Astrocyte (in vitro differentiated cells and primary cell): ENCODE measurements around the gene OPALIN. TPM values are rescaled to one million over a fixed set of nuclear protein-coding genes. Genes with fewer than 3 reads are reported as not detected.

Experiments
- DNase-seq: peaks from one replicate; pipeline ENCODE4 v3.0.0-alpha.2; 2010; ENCODE audit warnings: low read depth
- FAIRE-seq: peaks from 2 replicates; lab custom pipeline; 2011; peaks lifted over from hg19 to GRCh38; lab: Jason Lieb, UNC
- H2AFZ ChIP-seq: 2 replicates; pipeline ENCODE4 v1.6.0; 2012; ENCODE audit warnings: low read depth, low read length, inconsistent platforms
- H3K27ac ChIP-seq: 2 replicates; pipeline ENCODE4 v1.5.1; 2011; ENCODE audit warnings: low read depth, low read length, inconsistent platforms
- H3K27me3 ChIP-seq: 2 replicates; pipeline ENCODE4 v1.6.0; 2011; ENCODE audit warnings: low read length, inconsistent platforms; ENCODE audit not compliant: insufficient read depth
- H3K36me3 ChIP-seq: 2 replicates; pipeline ENCODE4 v1.5.1; 2011; ENCODE audit warnings: low read length, inconsistent platforms; ENCODE audit not compliant: insufficient read depth
- H3K4me1 ChIP-seq: 2 replicates; pipeline ENCODE4 v1.5.1; 2011; ENCODE audit warnings: low read length, inconsistent platforms; ENCODE audit not compliant: insufficient read depth
- H3K4me2 ChIP-seq: 2 replicates; pipeline ENCODE4 v1.6.0; 2012; ENCODE audit warnings: low read length, inconsistent platforms
- H3K4me3 ChIP-seq: 2 replicates; pipeline ENCODE4 v1.5.1; 2011; ENCODE audit warnings: low read depth, mild to moderate bottlenecking, low read length, inconsistent platforms; ENCODE audit not compliant: insufficient read depth
- H3K79me2 ChIP-seq: 2 replicates; pipeline ENCODE4 v1.6.0; 2012; ENCODE audit warnings: mild to moderate bottlenecking, low read length, inconsistent platforms; ENCODE audit not compliant: insufficient read depth
- H3K9ac ChIP-seq: 2 replicates; pipeline ENCODE4 v1.6.0; 2012; ENCODE audit warnings: mild to moderate bottlenecking, low read length, inconsistent platforms
- H3K9me3 ChIP-seq: 2 replicates; pipeline ENCODE4 v1.5.1; 2012; ENCODE audit warnings: low read depth, mild to moderate bottlenecking, low read length, inconsistent platforms; ENCODE audit not compliant: insufficient read depth
- H4K20me1 ChIP-seq: 2 replicates; pipeline ENCODE4 v1.6.0; 2012; ENCODE audit warnings: low read length, inconsistent platforms; ENCODE audit not compliant: insufficient read depth
- H3K27ac Mint-ChIP-seq: one replicate; pipeline ENCODE4 v1.8.0; 2021; ENCODE audit warnings: mild to moderate bottlenecking, mixed read lengths; ENCODE audit not compliant: unreplicated experiment
- H3K27me3 Mint-ChIP-seq: one replicate; pipeline ENCODE4 v1.8.0; 2021; ENCODE audit warnings: low read depth, mixed read lengths; ENCODE audit not compliant: unreplicated experiment
- H3K36me3 Mint-ChIP-seq: one replicate; pipeline ENCODE4 v1.8.0; 2021; ENCODE audit warnings: low read depth, mixed read lengths; ENCODE audit not compliant: unreplicated experiment
- H3K4me1 Mint-ChIP-seq: one replicate; pipeline ENCODE4 v1.8.0; 2021; ENCODE audit warnings: low read depth, mixed read lengths; ENCODE audit not compliant: unreplicated experiment
- H3K4me3 Mint-ChIP-seq: one replicate; pipeline ENCODE4 v1.8.0; 2021; ENCODE audit warnings: mild to moderate bottlenecking, moderate library complexity, mixed read lengths; ENCODE audit not compliant: unreplicated experiment
- H3K9me3 Mint-ChIP-seq: one replicate; pipeline ENCODE4 v1.8.0; 2021; ENCODE audit warnings: mild to moderate bottlenecking, mixed read lengths; ENCODE audit not compliant: unreplicated experiment
- EZH2 ChIP-seq: IDR thresholded peaks from 2 replicates; pipeline ENCODE4 v1.6.1; 2012; ENCODE audit warnings: mild to moderate bottlenecking, low read length, inconsistent platforms; ENCODE audit not compliant: insufficient read depth
- total RNA-seq: library from RNA; stranded (reverse); gene quantifications from 2 replicates; pipeline ENCODE4 v1.2.1, GENCODE V29; 2021
- TF ChIP-seq, protein P1 (sequence below): IDR thresholded peaks from 2 replicates; pipeline ENCODE4 v1.5.1; 2011; ENCODE audit warnings: low read depth, mild to moderate bottlenecking, inconsistent platforms, low read length, moderate library complexity; ENCODE audit not compliant: insufficient read depth

OPALIN gene
- total RNA-seq, 1 donor from 2014 or later: not detected

DNA sequence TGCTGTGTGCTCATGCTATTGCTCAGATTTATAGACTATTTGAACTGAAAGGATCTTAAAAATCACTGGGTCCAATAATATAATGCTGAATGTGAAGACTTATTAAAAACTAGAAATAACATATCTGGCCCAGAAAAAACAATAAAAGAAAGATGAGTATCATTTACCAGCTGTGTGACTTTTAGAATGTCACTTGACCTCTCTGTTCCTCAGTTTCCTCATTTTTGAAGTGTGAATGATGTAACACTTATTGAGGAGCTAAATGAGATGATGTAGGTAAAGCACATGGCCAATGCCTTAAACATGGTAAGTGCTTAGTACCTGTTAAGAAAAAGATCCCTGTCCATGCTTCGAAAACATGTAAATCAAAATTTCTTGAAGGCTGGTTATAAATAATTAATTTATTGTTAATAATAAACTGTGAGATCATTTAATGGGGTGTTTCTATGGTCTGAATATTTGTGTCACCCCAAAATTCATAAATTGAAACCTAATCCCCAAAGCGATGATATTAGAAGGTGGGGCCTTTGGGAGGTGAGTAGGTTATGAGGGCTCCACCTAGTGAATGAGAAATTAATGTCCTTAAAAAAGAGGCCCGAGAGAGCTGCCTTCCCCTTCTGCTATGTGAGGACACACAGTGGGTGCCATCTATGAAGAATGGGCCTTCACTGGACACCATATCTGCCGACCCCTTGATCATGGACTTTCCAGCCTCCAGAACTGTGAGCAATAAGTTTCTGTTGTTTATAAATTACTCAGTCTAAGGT, 41.6 kb downstream of the OPALIN start:
- no peak overlapping the region for H3K27ac ChIP-seq
- no peaks in the 10 kb centered on the region for H3K36me3 Mint-ChIP-seq
- peaks cover 4% of the 10 kb centered on the region for H3K27me3 ChIP-seq
- H3K4me1 Mint-ChIP-seq: peaks cover 7% of the 10 kb centered on the region
- H4K20me1 ChIP-seq: no peaks in the 10 kb centered on the region
- no peak overlapping the region for H2AFZ ChIP-seq
- no peaks in the 10 kb centered on the region for H3K9me3 ChIP-seq
- no peak overlapping the region for H3K4me3 Mint-ChIP-seq
- H3K4me2 ChIP-seq: no peak overlapping the region
- DNase-seq (no peak), FAIRE-seq (no peak)
- H3K27ac Mint-ChIP-seq: no peak overlapping the region
- no peak overlapping the region for H3K4me3 ChIP-seq
- no peaks in the 10 kb centered on the region for H3K4me1 ChIP-seq
- no peak overlapping the region for H3K9ac ChIP-seq
- no peak for TF ChIP-seq EZH2
- TF ChIP-seq, protein P1, sequence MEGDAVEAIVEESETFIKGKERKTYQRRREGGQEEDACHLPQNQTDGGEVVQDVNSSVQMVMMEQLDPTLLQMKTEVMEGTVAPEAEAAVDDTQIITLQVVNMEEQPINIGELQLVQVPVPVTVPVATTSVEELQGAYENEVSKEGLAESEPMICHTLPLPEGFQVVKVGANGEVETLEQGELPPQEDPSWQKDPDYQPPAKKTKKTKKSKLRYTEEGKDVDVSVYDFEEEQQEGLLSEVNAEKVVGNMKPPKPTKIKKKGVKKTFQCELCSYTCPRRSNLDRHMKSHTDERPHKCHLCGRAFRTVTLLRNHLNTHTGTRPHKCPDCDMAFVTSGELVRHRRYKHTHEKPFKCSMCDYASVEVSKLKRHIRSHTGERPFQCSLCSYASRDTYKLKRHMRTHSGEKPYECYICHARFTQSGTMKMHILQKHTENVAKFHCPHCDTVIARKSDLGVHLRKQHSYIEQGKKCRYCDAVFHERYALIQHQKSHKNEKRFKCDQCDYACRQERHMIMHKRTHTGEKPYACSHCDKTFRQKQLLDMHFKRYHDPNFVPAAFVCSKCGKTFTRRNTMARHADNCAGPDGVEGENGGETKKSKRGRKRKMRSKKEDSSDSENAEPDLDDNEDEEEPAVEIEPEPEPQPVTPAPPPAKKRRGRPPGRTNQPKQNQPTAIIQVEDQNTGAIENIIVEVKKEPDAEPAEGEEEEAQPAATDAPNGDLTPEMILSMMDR: no peak
- H3K79me2 ChIP-seq: no peaks in the 10 kb centered on the region
- peaks cover 1% of the 10 kb centered on the region for H3K27me3 Mint-ChIP-seq
- H3K36me3 ChIP-seq: no peaks in the 10 kb centered on the region
- no peaks in the 10 kb centered on the region for H3K9me3 Mint-ChIP-seq

- Histone ChIP-seq H3K9ac (no peak overlapping the region), H3K4me1 (no peaks in the 10 kb centered on the region), H4K20me1 (no peaks in the 10 kb centered on the region), H3K79me2 (no peaks in the 10 kb centered on the region), H3K4me3 (no peak overlapping the region), H3K9me3 (no peaks in the 10 kb centered on the region), H2AFZ (no peak overlapping the region), H3K36me3 (no peaks in the 10 kb centered on the region), H3K27me3 (peaks cover 4% of the 10 kb centered on the region), H3K27ac (no peak overlapping the region), H3K4me2 (no peak overlapping the region)
- H3K4me1 Mint-ChIP-seq: no peaks in the 10 kb centered on the region
- H3K27me3 Mint-ChIP-seq: peaks cover 5% of the 10 kb centered on the region
- H3K27ac Mint-ChIP-seq: no peak overlapping the region
- no peak for TF ChIP-seq EZH2
- TF ChIP-seq, protein P1: no peak
- H3K36me3 Mint-ChIP-seq: no peaks in the 10 kb centered on the region
- H3K4me3 Mint-ChIP-seq: no peak overlapping the region
- DNase-seq: no peak
- no peak for FAIRE-seq
- H3K9me3 Mint-ChIP-seq: no peaks in the 10 kb centered on the region
Observed at GRCh38 chr10:96313344-96313743, 45.5 kb downstream of the OPALIN start.

- Histone ChIP-seq H3K4me3 (no peak overlapping the region), H3K27me3 (peaks cover 4% of the 10 kb centered on the region), H3K9ac (no peak overlapping the region), H3K4me1 (no peaks in the 10 kb centered on the region), H3K79me2 (no peaks in the 10 kb centered on the region), H3K27ac (no peak overlapping the region), H3K36me3 (no peaks in the 10 kb centered on the region), H4K20me1 (no peaks in the 10 kb centered on the region), H3K4me2 (no peak overlapping the region), H3K9me3 (no peaks in the 10 kb centered on the region), H2AFZ (no peak overlapping the region)
- Mint-ChIP-seq H3K4me3 (no peak overlapping the region), H3K27ac (no peak overlapping the region), H3K4me1 (no peaks in the 10 kb centered on the region), H3K27me3 (peaks cover 6% of the 10 kb centered on the region), H3K36me3 (no peaks in the 10 kb centered on the region), H3K9me3 (no peaks in the 10 kb centered on the region)
- DNase-seq: no peak
- TF ChIP-seq, protein P1: no peak
- TF ChIP-seq EZH2: no peak
- FAIRE-seq: no peak
Observed at GRCh38 chr10:96311180-96311715, 47.6 kb downstream of the OPALIN start.
